PC-3 (cell line): ENCODE results near the gene CEACAM20. TPM values are rescaled to one million over a fixed set of nuclear protein-coding genes. Genes with fewer than 3 reads are reported as not detected.

Source experiments
- ATAC-seq: fragments of 200-7000 bp; cut with Tn5 transposase; 2 replicates; pipeline ENCODE4 v1.9.1; 2020; ENCODE audit warnings: mild to moderate bottlenecking, moderate library complexity
- BruUV-seq: library from RNA; stranded (reverse); fragments of 400-500 nt; replicated peaks from 2 replicates; lab custom pipeline; 2021; lab: Mats Ljungman, UMichigan
- CTCF ChIA-PET: fragments of 300-600 bp; sonication (Branson Sonifier 250); formaldehyde crosslinking; loops from one replicate; lab custom pipeline; 2022; ENCODE audit warnings: antibody characterized with exemption; lab: Charles Lee
- POLR2A ChIA-PET: fragments of 300-600 bp; sonication (Branson Sonifier 250); formaldehyde crosslinking; loops from one replicate; lab custom pipeline; 2022; ENCODE audit warnings: antibody characterized with exemption; ENCODE audit not compliant: unreplicated experiment; lab: Charles Lee
- DNase-seq: peaks from one replicate; pipeline ENCODE4 v3.0.0-alpha.2; 2015
- H2AFZ ChIP-seq: fragments of 300-600 bp; sonication (generic); 2 replicates; pipeline ENCODE4 v1.6.0; 2016; ENCODE audit warnings: antibody characterized with exemption, low read length
- H3F3A ChIP-seq: fragments of 300-600 bp; sonication (generic); one replicate; pipeline ENCODE4 v1.6.0; 2017; ENCODE audit warnings: antibody characterized with exemption, low read length, control low read depth, mild to moderate bottlenecking; ENCODE audit not compliant: unreplicated experiment
- H3K27ac ChIP-seq: fragments of 300-600 bp; sonication (generic); 2 replicates; pipeline ENCODE4 v1.5.1; 2016; ENCODE audit warnings: mild to moderate bottlenecking, low read length
- H3K27me3 ChIP-seq: fragments of 300-600 bp; sonication (generic); 2 replicates; pipeline ENCODE4 v1.6.1; 2016; ENCODE audit warnings: low read length, mixed read lengths
- H3K36me3 ChIP-seq: fragments of 300-600 bp; sonication (generic); 2 replicates; pipeline ENCODE4 v1.6.1; 2016; ENCODE audit warnings: low read depth, mixed run types, low read length, mixed read lengths
- H3K4me1 ChIP-seq: fragments of 300-600 bp; sonication (generic); 2 replicates; pipeline ENCODE4 v1.5.1; 2016; ENCODE audit warnings: low read length; ENCODE audit not compliant: insufficient read depth
- H3K4me2 ChIP-seq: fragments of 300-600 bp; sonication (generic); 2 replicates; pipeline ENCODE4 v1.6.0; 2016; ENCODE audit warnings: low read length
- H3K4me3 ChIP-seq: fragments of 300-600 bp; sonication (generic); 2 replicates; pipeline ENCODE4 v1.5.1; 2016; ENCODE audit warnings: mild to moderate bottlenecking, low read length, mixed read lengths
- H3K79me2 ChIP-seq: fragments of 300-600 bp; sonication (generic); 2 replicates; pipeline ENCODE4 v1.6.1; 2017; ENCODE audit warnings: low read length, mixed read lengths
- H3K9ac ChIP-seq: fragments of 300-600 bp; sonication (generic); 2 replicates; pipeline ENCODE4 v1.6.0; 2016; ENCODE audit warnings: mild to moderate bottlenecking, low read length
- H3K9me2 ChIP-seq: fragments of 300-600 bp; sonication (generic); replicated peaks from 2 replicates; pipeline ENCODE4 v1.6.1; 2016; ENCODE audit warnings: mixed run types, low read length, mixed read lengths
- H3K9me3 ChIP-seq: fragments of 300-600 bp; sonication (generic); 2 replicates; pipeline ENCODE4 v1.6.1; 2016; ENCODE audit warnings: low read length, mixed read lengths
- H4K20me1 ChIP-seq: fragments of 300-600 bp; sonication (generic); 2 replicates; pipeline ENCODE4 v1.6.1; 2016; ENCODE audit warnings: low read length, mixed read lengths
- EZH2 ChIP-seq: fragments of 300-600 bp; sonication (generic); IDR thresholded peaks from one replicate; pipeline ENCODE4 v1.6.1; 2017; ENCODE audit warnings: antibody characterized with exemption, mild to moderate bottlenecking, low read length; ENCODE audit not compliant: unreplicated experiment
- EZH2phosphoT487 ChIP-seq: fragments of 300-600 bp; sonication (generic); IDR thresholded peaks from 2 replicates; pipeline ENCODE4 v1.6.1; 2018; ENCODE audit warnings: mild to moderate bottlenecking, antibody characterized with exemption, low read length, borderline replicate concordance
- intact Hi-C: fragments of 100-400 bp; cut with micrococcal nuclease; formaldehyde crosslinking; loops from 2 replicates; pipeline ENCODE4 v1.9.0; 2023
- total RNA-seq: library from RNA; depleted of rRNA; stranded (reverse); fragments of >200 nt; gene quantifications from 2 replicates; pipeline ENCODE4 v1.2.3, GENCODE V29; 2014
- TF ChIP-seq, protein P1 (sequence below): fragments of 300-600 bp; sonication (generic); conservative IDR thresholded peaks from 2 replicates; pipeline ENCODE4 v1.5.1; 2017; ENCODE audit warnings: antibody characterized with exemption, low read depth, mild to moderate bottlenecking, low read length

CEACAM20 gene
- total RNA-seq, 1 experiment from 2014 or later: not detected

DNA sequence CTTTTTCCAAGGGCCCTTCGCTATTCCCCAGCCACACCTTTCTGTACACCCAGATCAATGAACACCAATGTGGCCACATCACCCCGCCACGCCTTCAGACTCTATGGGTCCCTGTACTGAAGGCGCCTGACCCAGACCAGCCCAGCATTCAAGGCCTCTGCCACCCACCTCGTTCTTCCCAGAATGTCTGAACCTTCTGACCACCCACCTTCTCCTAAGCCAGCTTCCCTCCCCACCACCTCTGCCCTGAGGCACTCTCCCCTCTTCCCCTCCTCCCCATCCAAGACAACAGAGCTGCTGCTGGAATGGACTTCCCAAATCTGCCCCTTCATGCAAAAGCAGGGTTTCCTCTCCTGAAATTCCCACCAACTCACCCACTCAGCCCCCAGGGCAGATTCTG, 3.3 kb upstream of the CEACAM20 start:
- Histone ChIP-seq H2AFZ (no peak overlapping the region), H4K20me1 (no peaks in the 10 kb centered on the region), H3K9me2 (no peaks in the 10 kb centered on the region), H3K9ac (no peak overlapping the region), H3K4me2 (no peak overlapping the region), H3K4me1 (no peaks in the 10 kb centered on the region), H3K4me3 (no peak overlapping the region), H3K27ac (no peak overlapping the region), H3K27me3 (no peaks in the 10 kb centered on the region), H3K79me2 (no peaks in the 10 kb centered on the region), H3K9me3 (no peaks in the 10 kb centered on the region), H3F3A (no peaks in the 10 kb centered on the region), H3K36me3 (no peaks in the 10 kb centered on the region)
- CTCF ChIA-PET: no interaction called here
- DNase-seq: no peak
- TF ChIP-seq EZH2phosphoT487: no peak
- TF ChIP-seq, protein P1, sequence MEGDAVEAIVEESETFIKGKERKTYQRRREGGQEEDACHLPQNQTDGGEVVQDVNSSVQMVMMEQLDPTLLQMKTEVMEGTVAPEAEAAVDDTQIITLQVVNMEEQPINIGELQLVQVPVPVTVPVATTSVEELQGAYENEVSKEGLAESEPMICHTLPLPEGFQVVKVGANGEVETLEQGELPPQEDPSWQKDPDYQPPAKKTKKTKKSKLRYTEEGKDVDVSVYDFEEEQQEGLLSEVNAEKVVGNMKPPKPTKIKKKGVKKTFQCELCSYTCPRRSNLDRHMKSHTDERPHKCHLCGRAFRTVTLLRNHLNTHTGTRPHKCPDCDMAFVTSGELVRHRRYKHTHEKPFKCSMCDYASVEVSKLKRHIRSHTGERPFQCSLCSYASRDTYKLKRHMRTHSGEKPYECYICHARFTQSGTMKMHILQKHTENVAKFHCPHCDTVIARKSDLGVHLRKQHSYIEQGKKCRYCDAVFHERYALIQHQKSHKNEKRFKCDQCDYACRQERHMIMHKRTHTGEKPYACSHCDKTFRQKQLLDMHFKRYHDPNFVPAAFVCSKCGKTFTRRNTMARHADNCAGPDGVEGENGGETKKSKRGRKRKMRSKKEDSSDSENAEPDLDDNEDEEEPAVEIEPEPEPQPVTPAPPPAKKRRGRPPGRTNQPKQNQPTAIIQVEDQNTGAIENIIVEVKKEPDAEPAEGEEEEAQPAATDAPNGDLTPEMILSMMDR: no peak
- TF ChIP-seq EZH2: no peak
- BruUV-seq: no TSS peak
- POLR2A ChIA-PET: no interaction called here
- intact Hi-C loops: no loop called here
- ATAC-seq: no peak

DNA sequence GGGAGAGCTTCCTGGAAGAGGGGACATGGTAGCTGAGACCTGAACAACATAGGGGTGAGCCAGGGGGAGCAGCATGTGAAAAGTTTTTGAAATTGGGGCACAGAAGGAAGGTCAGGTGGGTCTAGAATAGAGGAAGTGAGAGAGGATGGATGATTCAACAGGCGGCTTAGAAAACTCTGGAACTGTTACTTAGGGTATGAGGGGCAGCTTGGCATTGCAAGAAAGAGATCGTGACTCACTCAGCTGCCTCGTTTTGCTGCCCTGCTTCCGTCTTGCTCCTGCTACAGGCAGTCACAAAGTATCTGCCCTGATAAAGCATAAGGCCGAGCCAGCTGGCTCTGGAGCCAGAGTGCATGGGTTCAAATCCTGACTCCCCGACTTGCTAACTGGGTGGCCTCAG, 1.3 kb upstream of the CEACAM20 start:
- Histone ChIP-seq H3K9me2 (no peaks in the 10 kb centered on the region), H3K4me3 (no peak overlapping the region), H3K36me3 (no peaks in the 10 kb centered on the region), H3F3A (no peaks in the 10 kb centered on the region), H3K27me3 (no peaks in the 10 kb centered on the region), H3K4me1 (no peaks in the 10 kb centered on the region), H3K27ac (no peak overlapping the region), H3K9ac (no peak overlapping the region), H3K9me3 (no peaks in the 10 kb centered on the region), H3K4me2 (no peak overlapping the region), H3K79me2 (no peaks in the 10 kb centered on the region), H4K20me1 (no peaks in the 10 kb centered on the region), H2AFZ (no peak overlapping the region)
- DNase-seq: no peak
- intact Hi-C loops: no loop called here
- BruUV-seq: no TSS peak
- ChIA-PET POLR2A (no interaction called here), CTCF (no interaction called here)
- ATAC-seq: no peak
- TF ChIP-seq, protein P1: no peak
- TF ChIP-seq EZH2phosphoT487 (no peak), EZH2 (no peak)

DNA sequence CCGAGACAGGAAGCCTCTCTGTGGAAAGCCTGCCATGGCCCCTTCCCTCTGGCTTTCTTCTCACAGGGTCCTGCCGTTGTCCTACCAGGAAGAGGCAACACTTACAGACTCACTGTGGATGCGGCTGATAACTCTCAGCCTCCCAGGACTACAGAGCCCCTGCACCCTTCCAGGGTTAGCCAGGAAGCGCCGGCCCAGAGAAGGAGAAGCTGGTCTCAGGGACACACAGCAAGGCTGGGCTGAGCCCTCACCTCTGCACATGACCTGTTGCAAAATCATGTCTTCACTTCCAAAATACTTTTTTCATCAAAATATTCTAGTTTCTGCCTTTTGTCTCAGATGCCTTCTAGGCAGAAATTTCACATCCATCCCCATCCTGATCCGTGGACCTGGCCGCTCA, 1.9 kb downstream of the CEACAM20 start:
- no peaks in the 10 kb centered on the region for H3K9me2 ChIP-seq
- TF ChIP-seq, protein P1: no peak
- TF ChIP-seq EZH2 (no peak), EZH2phosphoT487 (no peak)
- H2AFZ ChIP-seq: no peak overlapping the region
- no peak overlapping the region for H3K4me3 ChIP-seq
- no peaks in the 10 kb centered on the region for H3K27me3 ChIP-seq
- no peaks in the 10 kb centered on the region for H3K9me3 ChIP-seq
- DNase-seq (no peak), ATAC-seq (no peak)
- no peaks in the 10 kb centered on the region for H3K4me1 ChIP-seq
- intact Hi-C loops: no loop called here
- H3K9ac ChIP-seq: no peak overlapping the region
- ChIA-PET CTCF (no interaction called here), POLR2A (no interaction called here)
- BruUV-seq: no TSS peak
- H3K36me3 ChIP-seq: no peaks in the 10 kb centered on the region
- no peaks in the 10 kb centered on the region for H4K20me1 ChIP-seq
- no peaks in the 10 kb centered on the region for H3K79me2 ChIP-seq
- no peak overlapping the region for H3K27ac ChIP-seq
- H3F3A ChIP-seq: no peaks in the 10 kb centered on the region
- no peak overlapping the region for H3K4me2 ChIP-seq
